Kidney epithelial cell (primary cell): ENCODE data around the gene CADM2. TPM values are rescaled to one million over a fixed set of nuclear protein-coding genes. Genes with fewer than 3 reads are reported as not detected.
A peak's percentile ranks its signal among the peaks of the same experiment; 100 is the strongest.

ENCODE experiments used
- DNase-seq: peaks from one replicate; pipeline ENCODE4 v3.0.0-alpha.2; 2010; ENCODE audit warnings: low read depth
- H3K27me3 ChIP-seq: 2 replicates; pipeline ENCODE4 v1.6.0; 2011; ENCODE audit warnings: low read length; ENCODE audit not compliant: control insufficient read depth, insufficient read depth
- H3K36me3 ChIP-seq: 2 replicates; pipeline ENCODE4 v1.5.1; 2011; ENCODE audit warnings: low read length; ENCODE audit not compliant: control insufficient read depth, insufficient read depth
- H3K4me3 ChIP-seq: 2 replicates; pipeline ENCODE4 v1.5.1; 2011; ENCODE audit warnings: low read depth, mild to moderate bottlenecking, control low read depth, low read length
- total RNA-seq: library from RNA; depleted of rRNA; stranded (reverse); fragments of >200 nt; gene quantifications from 2 replicates; pipeline ENCODE4 v1.2.3, GENCODE V29; 2015
- TF ChIP-seq, protein P1 (sequence below): IDR thresholded peaks from 2 replicates; pipeline ENCODE4 v1.5.1; 2011; ENCODE audit warnings: mild to moderate bottlenecking, moderate library complexity, low read length, control low read depth, inconsistent platforms; ENCODE audit not compliant: insufficient read depth, poor library complexity, severe bottlenecking

CADM2 gene
- total RNA-seq, 1 donor from 2014 or later, result 0.42 TPM

DNA sequence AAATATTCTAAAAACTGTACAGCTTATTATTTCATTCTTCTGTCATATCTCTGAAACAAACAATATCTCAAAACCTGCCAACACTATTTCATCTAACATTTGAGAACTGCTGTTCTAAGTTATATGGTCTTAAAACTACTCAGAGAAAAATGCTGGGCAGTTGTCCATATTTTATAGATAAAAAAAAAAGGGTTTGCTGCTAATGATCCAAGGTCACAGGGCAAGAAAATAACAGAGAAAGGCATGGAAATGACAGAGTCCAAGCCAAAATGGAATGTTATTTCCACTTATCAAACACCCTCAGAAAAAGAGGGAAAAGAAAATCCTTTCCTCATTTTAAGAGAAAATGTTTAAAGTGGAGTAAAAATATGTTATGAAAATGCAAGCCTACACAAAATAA is 313.1 kb downstream of the CADM2 start:
- no peaks in the 10 kb centered on the region for H3K36me3 ChIP-seq
- no peaks in the 10 kb centered on the region for H3K27me3 ChIP-seq
- DNase-seq, result no peak
- TF ChIP-seq, protein P1, sequence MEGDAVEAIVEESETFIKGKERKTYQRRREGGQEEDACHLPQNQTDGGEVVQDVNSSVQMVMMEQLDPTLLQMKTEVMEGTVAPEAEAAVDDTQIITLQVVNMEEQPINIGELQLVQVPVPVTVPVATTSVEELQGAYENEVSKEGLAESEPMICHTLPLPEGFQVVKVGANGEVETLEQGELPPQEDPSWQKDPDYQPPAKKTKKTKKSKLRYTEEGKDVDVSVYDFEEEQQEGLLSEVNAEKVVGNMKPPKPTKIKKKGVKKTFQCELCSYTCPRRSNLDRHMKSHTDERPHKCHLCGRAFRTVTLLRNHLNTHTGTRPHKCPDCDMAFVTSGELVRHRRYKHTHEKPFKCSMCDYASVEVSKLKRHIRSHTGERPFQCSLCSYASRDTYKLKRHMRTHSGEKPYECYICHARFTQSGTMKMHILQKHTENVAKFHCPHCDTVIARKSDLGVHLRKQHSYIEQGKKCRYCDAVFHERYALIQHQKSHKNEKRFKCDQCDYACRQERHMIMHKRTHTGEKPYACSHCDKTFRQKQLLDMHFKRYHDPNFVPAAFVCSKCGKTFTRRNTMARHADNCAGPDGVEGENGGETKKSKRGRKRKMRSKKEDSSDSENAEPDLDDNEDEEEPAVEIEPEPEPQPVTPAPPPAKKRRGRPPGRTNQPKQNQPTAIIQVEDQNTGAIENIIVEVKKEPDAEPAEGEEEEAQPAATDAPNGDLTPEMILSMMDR, result no peak
- no peak overlapping the region for H3K4me3 ChIP-seq

DNA sequence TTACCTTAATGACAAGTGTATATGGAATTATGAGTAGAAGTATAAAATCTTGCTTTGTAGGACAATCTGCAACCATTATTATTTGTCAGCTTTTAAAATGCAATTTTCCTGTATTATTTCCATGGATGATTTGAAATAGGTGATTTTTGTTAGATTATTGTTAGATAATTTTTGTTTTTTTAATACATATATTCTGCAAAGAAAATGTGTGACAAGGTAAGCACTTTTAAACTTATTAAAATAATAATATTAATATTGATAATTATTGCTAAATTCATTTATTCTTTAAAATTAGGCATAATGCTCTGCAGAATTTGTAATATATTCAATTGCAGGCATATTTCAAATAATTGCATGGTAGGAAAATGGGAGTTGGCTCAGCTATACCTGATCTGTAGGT is 329.5 kb downstream of the CADM2 start:
- H3K27me3 ChIP-seq, result no peaks in the 10 kb centered on the region
- TF ChIP-seq, protein P1, result no peak
- H3K36me3 ChIP-seq, result no peaks in the 10 kb centered on the region
- no peak for DNase-seq
- no peak overlapping the region for H3K4me3 ChIP-seq

DNA sequence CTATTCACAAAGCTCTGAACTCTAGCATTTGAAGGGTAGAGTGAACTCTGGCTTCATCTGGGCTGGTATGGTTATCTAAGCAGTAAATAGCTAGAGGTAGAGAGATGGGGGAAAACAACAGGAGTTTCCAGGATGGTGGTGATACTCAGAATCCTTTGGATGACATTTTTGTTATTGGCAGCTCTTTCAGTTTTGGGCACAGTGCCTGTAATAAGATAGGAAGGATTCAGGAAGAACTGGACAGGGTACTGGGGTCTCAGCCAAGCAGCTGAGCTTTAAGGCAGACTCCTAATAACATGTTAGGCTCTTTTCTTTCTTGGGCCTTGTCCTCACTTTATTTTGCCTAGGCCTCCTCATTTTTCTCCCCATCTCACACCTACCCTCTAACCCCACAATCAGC is 338.5 kb downstream of the CADM2 start:
- no peak for DNase-seq
- H3K27me3 ChIP-seq, result no peaks in the 10 kb centered on the region
- H3K36me3 ChIP-seq, result no peaks in the 10 kb centered on the region
- no peak overlapping the region for H3K4me3 ChIP-seq
- TF ChIP-seq, protein P1, result no peak

DNA sequence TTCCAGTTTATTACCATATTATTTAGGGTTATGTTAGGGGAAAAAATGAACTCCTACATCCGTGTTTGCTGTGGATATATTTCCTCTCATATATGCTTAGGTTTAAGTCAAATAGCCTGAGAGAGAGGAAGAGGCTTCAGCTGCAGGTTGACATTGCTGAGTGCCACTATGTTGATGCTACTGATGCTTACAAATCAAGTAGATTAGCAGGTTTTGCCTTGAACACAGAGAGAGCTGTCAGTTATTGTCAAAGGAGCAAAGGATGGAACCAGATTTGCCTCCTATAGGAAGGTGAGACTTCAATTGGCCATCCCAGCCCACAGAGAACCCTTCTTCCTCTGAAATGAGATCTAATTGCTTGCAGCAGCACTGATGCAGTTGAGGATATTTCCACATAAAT is 339.2 kb downstream of the CADM2 start:
- no peaks in the 10 kb centered on the region for H3K27me3 ChIP-seq
- TF ChIP-seq, protein P1, result no peak
- no peaks in the 10 kb centered on the region for H3K36me3 ChIP-seq
- no peak for DNase-seq
- H3K4me3 ChIP-seq, result no peak overlapping the region

DNA sequence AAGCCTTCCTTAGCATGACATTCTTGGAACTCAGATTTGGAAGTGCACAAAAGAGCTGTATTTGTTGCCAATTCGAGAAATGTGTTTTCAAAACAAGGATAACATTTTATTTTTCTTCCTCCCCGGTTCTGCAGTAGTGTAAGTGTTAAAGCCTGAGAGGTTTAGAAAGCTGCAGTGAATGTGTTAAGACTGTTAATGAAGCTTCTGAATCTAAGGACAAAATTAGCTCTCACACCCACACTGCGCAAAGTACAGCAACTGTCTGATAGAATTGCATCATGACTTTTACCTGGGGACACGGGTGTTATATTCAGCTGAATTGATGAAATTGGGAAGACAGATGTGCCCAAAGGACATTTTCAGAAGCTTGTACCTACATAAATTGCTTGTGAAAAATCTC is 344.4 kb downstream of the CADM2 start:
- no peaks in the 10 kb centered on the region for H3K36me3 ChIP-seq
- H3K4me3 ChIP-seq, result no peak overlapping the region
- H3K27me3 ChIP-seq, result no peaks in the 10 kb centered on the region
- TF ChIP-seq, protein P1, result no peak
- DNase-seq, result no peak

DNA sequence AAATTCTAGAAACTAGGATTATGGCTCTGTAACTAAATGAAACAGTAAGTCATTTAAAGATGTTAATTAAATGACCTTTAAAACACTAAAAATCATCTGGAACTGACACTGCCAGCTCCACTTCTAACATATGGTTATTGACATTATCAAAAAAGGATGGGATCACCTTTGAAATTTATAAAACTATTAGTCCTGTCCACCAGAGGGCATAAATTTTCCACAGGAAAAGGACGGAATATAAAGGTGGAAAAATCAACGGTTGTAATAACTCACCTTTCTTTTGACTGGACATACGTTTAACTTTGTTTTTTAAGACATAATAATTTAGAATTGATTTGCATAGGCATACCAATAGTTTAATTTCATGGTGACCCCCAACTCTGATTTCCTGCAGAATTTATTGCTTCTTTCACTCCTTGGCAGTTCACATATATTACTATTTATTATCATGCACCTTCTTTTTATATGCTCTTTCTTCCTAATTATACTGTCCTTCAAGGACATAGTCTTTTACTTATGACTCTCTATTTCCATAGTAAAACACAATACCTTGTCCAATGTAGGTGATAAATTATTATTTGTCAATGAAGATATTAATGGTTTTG is 345.7 kb downstream of the CADM2 start:
- no peak for DNase-seq
- TF ChIP-seq, protein P1, result peak; percentile 40
- no peaks in the 10 kb centered on the region for H3K36me3 ChIP-seq
- no peak overlapping the region for H3K4me3 ChIP-seq
- H3K27me3 ChIP-seq, result no peaks in the 10 kb centered on the region
